Natural killer cell treated with Interleukin-12 subunit alpha and Interleukin-12 subunit beta and Interleukin-15 and Interleukin-18, amount 100 ng/mL, for 72 hours (primary cell): ENCODE data around the gene TLL2. TPM values are rescaled to one million over a fixed set of nuclear protein-coding genes. Genes with fewer than 3 reads are reported as not detected.

Source experiments
- ATAC-seq, 2 donors: fragments of 150-1000 bp; cut with Tn5 transposase in 1 of 2; sonication (Bioruptor Pico), chemical (Tn5 transposase) in 1 of 2; 2 replicates each; pipeline ENCODE4 v1.10.0; 2021
- DNase-seq: peaks from one replicate; pipeline ENCODE4 v3.0.0; 2022; ENCODE audit warnings: low spot score
- H3K27ac Mint-ChIP-seq, 2 donors: 1 replicate in 1 of 2; 2 replicates in 1 of 2; pipeline ENCODE4 v1.8.0; 2022; ENCODE audit warnings: mixed read lengths in 2 of 2, mild to moderate bottlenecking in 1 of 2, moderate library complexity in 1 of 2
- H3K27me3 Mint-ChIP-seq, 2 donors: 1 replicate in 1 of 2; 2 replicates in 1 of 2; pipeline ENCODE4 v1.8.0; 2022; ENCODE audit warnings: mixed read lengths in 2 of 2
- H3K36me3 Mint-ChIP-seq: one replicate; pipeline ENCODE4 v1.8.0; 2022; ENCODE audit warnings: mixed read lengths
- H3K4me1 Mint-ChIP-seq, 2 donors: 1 replicate in 1 of 2; 2 replicates in 1 of 2; pipeline ENCODE4 v1.8.0; 2022; ENCODE audit warnings: low read depth in 2 of 2, mixed read lengths in 2 of 2, mild to moderate bottlenecking in 1 of 2
- H3K4me3 Mint-ChIP-seq: one replicate; pipeline ENCODE4 v1.8.0; 2022; ENCODE audit warnings: mixed read lengths
- H3K9me3 Mint-ChIP-seq: 2 replicates; pipeline ENCODE4 v1.8.0; 2022; ENCODE audit warnings: mixed read lengths
- total RNA-seq, 2 donors: library from RNA; stranded (reverse); gene quantifications; one replicate each; pipeline ENCODE4 v1.2.3, GENCODE V29; 2022

Gene TLL2
- total RNA-seq, 2 donors from 2014 or later, result 0.57 to 2.8 TPM

GRCh38 chr10:96524741-96525140 is 11.0 kb upstream of the TLL2 start:
- Mint-ChIP-seq H3K27ac (no peak overlapping the region), H3K36me3 (peaks cover 31% of the 10 kb centered on the region), H3K27me3 (no peaks in the 10 kb centered on the region), H3K4me3 (no peak overlapping the region), H3K9me3 (no peaks in the 10 kb centered on the region), H3K4me1 (peaks cover 0 to 4% of the 10 kb centered on the region in 2 donors)
- DNase-seq, result no peak
- ATAC-seq, result no peak

DNA sequence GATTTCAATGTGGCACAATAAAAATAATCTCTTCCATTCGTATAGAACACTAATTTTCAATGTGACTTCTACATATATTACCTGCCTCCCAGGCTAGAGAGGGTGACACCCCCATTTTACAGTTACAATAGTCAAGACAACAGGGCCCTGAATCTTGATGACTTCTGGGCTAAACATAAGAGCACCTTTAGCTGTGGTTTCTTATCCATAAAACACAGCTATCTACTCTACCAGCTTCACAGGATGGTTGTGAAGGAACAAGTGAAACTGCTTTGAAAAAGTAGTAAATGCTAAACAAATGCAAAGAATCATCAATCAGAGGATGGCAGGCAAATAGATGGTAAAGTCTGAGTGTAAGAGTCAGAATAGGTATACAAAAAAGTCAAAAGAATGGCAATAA is 3.6 kb upstream of the TLL2 start:
- peaks cover 2 to 8% of the 10 kb centered on the region in 2 donors for H3K27me3 Mint-ChIP-seq
- no peak overlapping the region for H3K27ac Mint-ChIP-seq
- H3K36me3 Mint-ChIP-seq, result peaks cover 18% of the 10 kb centered on the region
- peaks cover 15 to 20% of the 10 kb centered on the region in 2 donors for H3K4me1 Mint-ChIP-seq
- H3K4me3 Mint-ChIP-seq, result no peak overlapping the region
- H3K9me3 Mint-ChIP-seq, result no peaks in the 10 kb centered on the region
- ATAC-seq (no peak), DNase-seq (no peak)

DNA sequence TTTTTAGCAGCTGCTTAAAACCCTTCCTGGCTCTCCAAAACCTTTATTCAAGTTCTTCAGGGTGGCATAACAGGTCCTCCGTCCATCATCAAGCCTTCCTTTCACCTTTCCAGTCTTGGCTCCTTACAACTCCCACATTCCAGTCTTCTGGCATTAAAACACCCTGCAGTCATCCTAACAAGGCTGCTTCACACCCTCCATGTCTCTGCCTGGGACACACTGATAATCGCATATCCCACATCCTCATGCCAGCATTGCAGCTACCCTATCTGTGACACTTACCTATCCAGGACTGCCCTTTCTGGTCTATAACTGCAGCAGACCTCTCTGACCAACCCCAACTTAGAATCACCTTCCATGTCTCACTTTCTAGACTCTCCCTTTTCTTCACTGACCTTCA is 2.6 kb upstream of the TLL2 start:
- Mint-ChIP-seq H3K36me3 (peaks cover 12% of the 10 kb centered on the region), H3K9me3 (no peaks in the 10 kb centered on the region), H3K27me3 (peaks cover 7 to 15% of the 10 kb centered on the region in 2 donors), H3K27ac (no peak overlapping the region), H3K4me3 (no peak overlapping the region), H3K4me1 (peaks cover 20 to 25% of the 10 kb centered on the region in 2 donors)
- ATAC-seq (no peak), DNase-seq (no peak)

DNA sequence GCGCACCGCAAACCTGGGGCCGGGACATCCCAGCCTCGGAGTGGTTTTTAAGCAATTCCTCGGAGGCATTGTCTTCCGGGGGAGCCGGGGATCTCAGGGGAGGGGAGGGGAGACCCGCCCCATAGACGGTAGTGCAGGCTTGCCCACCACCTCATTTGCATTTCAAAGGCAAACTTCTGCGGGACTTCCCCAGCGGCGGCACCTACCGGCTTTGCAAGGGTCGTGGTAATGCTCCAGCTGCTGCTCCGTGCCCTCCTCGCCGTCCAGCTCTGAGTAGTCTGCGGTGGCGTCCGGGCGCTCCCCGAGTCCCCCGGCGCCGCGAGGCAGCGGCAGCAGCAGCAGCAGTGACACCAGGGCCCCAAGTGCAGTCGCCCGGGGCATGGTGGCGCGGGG is 425 bp downstream of the TLL2 start:
- Mint-ChIP-seq H3K4me1 (peaks cover 20 to 25% of the 10 kb centered on the region in 2 donors), H3K27ac (peak overlapping the region; percentile 10 to 33), H3K27me3 (peaks cover 10 to 15% of the 10 kb centered on the region in 2 donors), H3K9me3 (no peaks in the 10 kb centered on the region), H3K4me3 (peak overlapping the region; percentile 83), H3K36me3 (peaks cover 1% of the 10 kb centered on the region)
- ATAC-seq (peak; percentile 73 to 80), DNase-seq (peak; percentile 68)

DNA sequence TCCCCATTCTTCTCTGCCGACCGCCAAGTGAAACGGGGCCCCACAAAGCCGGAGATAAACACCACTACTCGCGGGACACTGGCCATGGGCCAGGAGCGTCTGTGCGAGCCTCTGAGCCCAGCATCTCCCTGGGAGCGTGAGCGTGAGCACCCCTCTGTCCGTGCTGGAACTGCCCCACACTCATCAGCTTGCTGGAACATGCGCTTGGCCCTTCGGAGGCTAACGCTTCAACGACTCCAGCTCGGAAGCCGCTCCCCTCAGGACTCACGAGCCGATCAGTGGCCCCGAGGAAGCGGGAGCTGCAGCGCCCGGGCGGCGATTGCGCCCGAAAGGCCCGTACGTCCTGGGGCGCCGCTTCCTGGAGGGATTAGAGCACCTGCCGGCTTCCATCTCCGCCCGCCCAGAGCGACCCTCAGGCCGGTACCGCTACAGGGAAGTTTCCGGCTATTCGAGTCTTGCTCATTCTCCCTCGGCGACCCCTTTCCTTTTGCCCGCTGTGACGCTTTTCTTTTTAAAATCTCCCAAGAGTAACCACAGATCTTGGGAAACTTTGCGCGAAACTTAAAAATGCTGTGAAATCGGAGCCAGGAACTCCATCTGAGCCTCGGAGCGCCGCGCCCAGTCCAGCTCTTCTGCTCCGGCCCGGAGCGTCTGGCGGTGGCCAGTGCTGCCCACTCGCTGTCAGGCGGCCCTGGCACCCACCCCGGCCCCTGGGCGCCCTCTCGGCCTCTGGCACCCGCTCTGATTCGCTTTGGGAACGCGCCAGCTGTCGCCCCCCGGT is 1.0 kb downstream of the TLL2 start:
- H3K9me3 Mint-ChIP-seq, result no peaks in the 10 kb centered on the region
- no peaks in the 10 kb centered on the region for H3K36me3 Mint-ChIP-seq
- peak overlapping the region; percentile 83 for H3K4me3 Mint-ChIP-seq
- ATAC-seq (peak in 1 of 2 donors; percentile 2), DNase-seq (no peak)
- peak overlapping the region; percentile 10 to 33 for H3K27ac Mint-ChIP-seq
- H3K4me1 Mint-ChIP-seq, result peaks cover 20 to 25% of the 10 kb centered on the region in 2 donors
- H3K27me3 Mint-ChIP-seq, result peaks cover 10 to 15% of the 10 kb centered on the region in 2 donors

DNA sequence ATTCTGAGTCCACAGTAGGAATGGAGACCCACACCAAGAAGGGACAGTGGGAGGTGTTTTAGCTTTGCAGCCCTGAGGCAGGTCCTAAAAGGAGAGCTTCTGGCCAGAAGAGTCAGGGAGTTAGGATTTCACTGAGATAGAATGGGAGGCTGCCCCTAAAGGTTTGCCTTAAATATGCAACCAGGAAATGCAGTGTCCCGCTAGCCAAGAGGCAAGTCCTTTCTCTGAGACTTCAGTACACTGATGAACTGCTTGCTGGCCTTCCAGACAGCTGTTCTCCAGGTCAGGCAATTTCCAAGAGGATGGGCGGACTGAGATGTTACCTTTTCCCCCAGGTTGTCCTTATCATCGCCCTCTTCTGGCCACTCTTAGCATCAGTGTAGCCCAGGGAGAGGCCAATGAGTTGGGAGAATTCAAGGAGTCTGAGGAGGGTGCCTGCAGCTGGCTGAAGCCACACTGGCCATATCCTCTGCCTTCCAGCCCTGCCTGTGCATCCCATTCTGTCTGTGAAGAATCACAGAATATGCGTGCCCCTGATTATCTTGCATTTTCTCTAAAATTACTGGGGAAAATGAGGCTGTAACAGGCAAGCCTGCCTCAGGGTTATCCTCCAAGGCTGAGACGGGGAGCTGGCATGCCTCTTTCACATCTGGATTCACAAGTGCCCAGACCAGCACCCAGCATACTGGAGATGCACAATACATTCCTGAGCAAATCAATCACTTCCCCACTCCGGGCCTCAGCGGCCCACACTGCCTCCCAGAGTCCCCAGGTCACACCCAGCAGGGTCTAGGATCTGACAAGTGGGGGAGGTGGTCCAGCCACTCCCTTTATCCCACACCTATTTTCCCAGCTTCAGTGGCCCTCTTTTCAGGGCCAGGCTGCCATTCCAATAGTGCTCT is 2.4 kb downstream of the TLL2 start:
- ATAC-seq (no peak), DNase-seq (no peak)
- Mint-ChIP-seq H3K9me3 (no peaks in the 10 kb centered on the region), H3K36me3 (no peaks in the 10 kb centered on the region), H3K4me1 (peaks cover 20 to 25% of the 10 kb centered on the region in 2 donors), H3K4me3 (peak overlapping the region; percentile 83), H3K27ac (no peak overlapping the region), H3K27me3 (peaks cover 10 to 15% of the 10 kb centered on the region in 2 donors)

DNA sequence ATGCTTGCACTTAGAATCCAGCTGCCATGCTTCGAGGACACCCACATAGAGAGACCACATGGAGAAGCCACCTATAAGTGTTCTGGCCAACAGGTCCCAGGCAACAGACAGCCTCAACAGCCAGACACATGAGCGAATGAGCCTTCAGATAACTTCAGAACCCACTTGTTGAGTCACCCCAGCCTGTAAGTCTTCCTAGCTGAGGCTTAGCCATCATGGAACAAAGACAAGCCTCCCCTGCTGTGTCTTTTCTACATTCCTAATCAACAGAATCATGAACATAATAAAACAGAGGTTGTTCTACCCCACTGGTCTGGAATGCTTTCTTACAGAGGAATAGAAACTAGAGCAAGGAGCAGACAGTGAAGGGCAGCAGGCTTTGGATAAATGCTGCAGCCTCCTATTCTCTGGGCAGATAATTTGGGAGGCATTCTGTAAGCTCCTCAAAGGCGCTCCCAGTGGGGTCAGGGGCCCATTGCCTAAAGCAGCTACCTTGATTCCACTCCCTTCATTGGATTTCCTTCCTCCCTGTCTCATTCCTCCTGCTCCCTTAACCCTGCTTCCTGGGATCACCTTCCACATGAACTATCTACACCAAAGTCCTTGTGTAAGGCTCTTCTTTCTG is 4.6 kb downstream of the TLL2 start:
- DNase-seq, result no peak
- H3K36me3 Mint-ChIP-seq, result no peaks in the 10 kb centered on the region
- no peak overlapping the region for H3K27ac Mint-ChIP-seq
- peaks cover 7 to 10% of the 10 kb centered on the region in 2 donors for H3K27me3 Mint-ChIP-seq
- peaks cover 12 to 13% of the 10 kb centered on the region in 2 donors for H3K4me1 Mint-ChIP-seq
- no peak for ATAC-seq
- no peaks in the 10 kb centered on the region for H3K9me3 Mint-ChIP-seq
- no peak overlapping the region for H3K4me3 Mint-ChIP-seq

DNA sequence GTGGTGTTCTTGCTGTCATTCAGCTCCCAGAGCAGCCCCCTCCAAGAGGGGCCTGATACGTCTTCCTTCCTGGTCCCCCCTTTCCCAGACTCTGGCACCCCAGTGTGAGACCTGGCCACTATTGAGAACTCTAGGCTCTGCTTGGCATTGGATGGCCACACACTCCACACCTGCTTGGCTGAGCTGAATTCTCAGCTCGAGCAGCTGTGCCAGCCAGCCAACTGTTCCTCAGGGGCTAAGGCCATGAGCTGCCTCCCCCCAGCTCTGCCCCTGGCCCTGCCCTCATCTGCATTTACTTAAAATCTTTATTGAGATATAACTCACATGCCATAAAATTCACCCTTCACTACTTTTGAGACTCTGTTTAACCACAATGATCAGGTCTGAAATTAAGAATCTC is 6.7 kb downstream of the TLL2 start:
- ATAC-seq, result no peak
- H3K36me3 Mint-ChIP-seq, result no peaks in the 10 kb centered on the region
- H3K9me3 Mint-ChIP-seq, result no peaks in the 10 kb centered on the region
- H3K27ac Mint-ChIP-seq, result peak overlapping the region in 1 of 2 donors; percentile 35
- peaks cover 3% of the 10 kb centered on the region in 2 donors for H3K4me1 Mint-ChIP-seq
- peaks cover 4 to 9% of the 10 kb centered on the region in 2 donors for H3K27me3 Mint-ChIP-seq
- no peak for DNase-seq
- H3K4me3 Mint-ChIP-seq, result no peak overlapping the region

- Mint-ChIP-seq H3K27me3 (peaks cover 5 to 8% of the 10 kb centered on the region in 2 donors), H3K27ac (no peak overlapping the region), H3K9me3 (no peaks in the 10 kb centered on the region), H3K4me3 (no peak overlapping the region), H3K4me1 (no peaks in the 10 kb centered on the region), H3K36me3 (no peaks in the 10 kb centered on the region)
- DNase-seq (no peak), ATAC-seq (no peak)
These were observed 8.3 kb downstream of the TLL2 start for GRCh38 chr10:96505150-96506136.

- no peak overlapping the region for H3K27ac Mint-ChIP-seq
- H3K9me3 Mint-ChIP-seq, result no peaks in the 10 kb centered on the region
- DNase-seq (no peak), ATAC-seq (peak in 1 of 2 donors; percentile 32)
- no peaks in the 10 kb centered on the region for H3K36me3 Mint-ChIP-seq
- H3K4me1 Mint-ChIP-seq, result no peaks in the 10 kb centered on the region
- H3K27me3 Mint-ChIP-seq, result peaks cover 7 to 14% of the 10 kb centered on the region in 2 donors
- no peak overlapping the region for H3K4me3 Mint-ChIP-seq
These were observed 11.0 kb downstream of the TLL2 start for GRCh38 chr10:96502561-96503282.

DNA sequence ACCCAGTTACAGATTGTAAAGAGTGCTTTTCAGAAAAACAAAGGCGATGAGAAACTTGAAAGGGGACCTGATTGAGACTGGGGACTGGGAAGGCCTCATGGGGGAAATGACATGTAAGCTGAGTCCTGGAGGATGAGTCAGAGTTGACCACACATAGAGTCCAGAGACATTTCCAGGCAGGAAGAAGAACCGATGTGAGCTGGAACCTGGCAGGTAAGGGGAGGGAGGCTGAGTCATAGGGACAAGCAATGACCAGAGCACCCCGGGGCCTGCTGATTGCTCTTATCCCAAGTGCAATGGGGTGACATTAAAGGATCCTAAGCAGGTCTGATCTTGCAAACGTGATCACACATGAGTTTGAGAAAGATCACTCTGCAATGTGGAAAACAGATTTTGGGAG is 11.7 kb downstream of the TLL2 start:
- H3K27ac Mint-ChIP-seq, result no peak overlapping the region
- no peaks in the 10 kb centered on the region for H3K9me3 Mint-ChIP-seq
- H3K27me3 Mint-ChIP-seq, result peaks cover 13 to 20% of the 10 kb centered on the region in 2 donors
- H3K4me1 Mint-ChIP-seq, result no peaks in the 10 kb centered on the region
- no peaks in the 10 kb centered on the region for H3K36me3 Mint-ChIP-seq
- H3K4me3 Mint-ChIP-seq, result no peak overlapping the region
- ATAC-seq (no peak), DNase-seq (no peak)

- no peak for ATAC-seq
- DNase-seq, result no peak
- no peak overlapping the region for H3K27ac Mint-ChIP-seq
These were observed 13.2 kb downstream of the TLL2 start for GRCh38 chr10:96500519-96500918.

More at GRCh38 chr10:96500519-96500918, 13.2 kb downstream of the TLL2 start:
- no peaks in the 10 kb centered on the region for H3K9me3 Mint-ChIP-seq
- H3K4me3 Mint-ChIP-seq, result no peak overlapping the region
- H3K27me3 Mint-ChIP-seq, result peaks cover 13 to 26% of the 10 kb centered on the region in 2 donors
- H3K36me3 Mint-ChIP-seq, result no peaks in the 10 kb centered on the region
- no peaks in the 10 kb centered on the region for H3K4me1 Mint-ChIP-seq
